ENCODE data around the gene NTF4.
"Not testable (repeated sequence)": the region's sequence is repeated elsewhere in the genome, so short reads cannot be mapped to it uniquely, and the experiment has no call there.

NTF4 gene

DNA sequence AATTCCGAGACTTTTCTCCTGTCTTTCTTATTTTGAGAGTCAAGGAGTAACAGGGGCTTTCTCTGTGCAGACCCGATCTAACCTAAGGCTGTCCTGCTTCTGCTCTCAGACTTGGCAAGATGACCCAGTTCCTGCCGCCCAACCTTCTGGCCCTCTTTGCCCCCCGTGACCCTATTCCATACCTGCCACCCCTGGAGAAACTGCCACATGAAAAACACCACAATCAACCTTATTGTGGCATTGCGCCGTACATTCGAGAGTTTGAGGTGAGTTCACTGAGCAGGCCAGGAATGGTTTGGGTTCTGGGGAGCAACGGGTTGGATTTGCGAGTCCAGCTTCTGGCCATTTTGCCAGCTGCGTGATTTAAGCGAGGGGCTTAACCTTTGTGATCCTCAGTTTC lies 21.7 kb upstream of the NTF4 start:
- no peak for DNase-seq

DNA sequence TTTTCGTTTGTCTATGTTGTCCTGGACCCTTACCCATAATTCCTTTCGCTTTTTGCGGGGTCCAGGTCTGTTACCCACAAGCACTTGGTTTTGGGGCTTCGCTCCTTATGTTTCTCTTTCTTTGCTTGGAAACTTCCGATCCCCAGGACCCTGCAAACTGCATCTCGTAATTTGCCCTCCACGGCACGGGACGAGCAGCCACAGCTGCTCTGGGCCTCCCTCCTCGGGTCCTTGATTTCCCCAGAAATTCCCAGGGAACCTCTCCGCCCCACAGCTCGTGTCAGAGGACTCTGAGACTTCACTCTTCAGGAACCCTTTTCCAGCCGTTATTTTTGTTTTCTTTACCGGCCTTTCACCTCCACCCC lies 21.2 kb upstream of the NTF4 start:
- DNase-seq: no peak

DNA sequence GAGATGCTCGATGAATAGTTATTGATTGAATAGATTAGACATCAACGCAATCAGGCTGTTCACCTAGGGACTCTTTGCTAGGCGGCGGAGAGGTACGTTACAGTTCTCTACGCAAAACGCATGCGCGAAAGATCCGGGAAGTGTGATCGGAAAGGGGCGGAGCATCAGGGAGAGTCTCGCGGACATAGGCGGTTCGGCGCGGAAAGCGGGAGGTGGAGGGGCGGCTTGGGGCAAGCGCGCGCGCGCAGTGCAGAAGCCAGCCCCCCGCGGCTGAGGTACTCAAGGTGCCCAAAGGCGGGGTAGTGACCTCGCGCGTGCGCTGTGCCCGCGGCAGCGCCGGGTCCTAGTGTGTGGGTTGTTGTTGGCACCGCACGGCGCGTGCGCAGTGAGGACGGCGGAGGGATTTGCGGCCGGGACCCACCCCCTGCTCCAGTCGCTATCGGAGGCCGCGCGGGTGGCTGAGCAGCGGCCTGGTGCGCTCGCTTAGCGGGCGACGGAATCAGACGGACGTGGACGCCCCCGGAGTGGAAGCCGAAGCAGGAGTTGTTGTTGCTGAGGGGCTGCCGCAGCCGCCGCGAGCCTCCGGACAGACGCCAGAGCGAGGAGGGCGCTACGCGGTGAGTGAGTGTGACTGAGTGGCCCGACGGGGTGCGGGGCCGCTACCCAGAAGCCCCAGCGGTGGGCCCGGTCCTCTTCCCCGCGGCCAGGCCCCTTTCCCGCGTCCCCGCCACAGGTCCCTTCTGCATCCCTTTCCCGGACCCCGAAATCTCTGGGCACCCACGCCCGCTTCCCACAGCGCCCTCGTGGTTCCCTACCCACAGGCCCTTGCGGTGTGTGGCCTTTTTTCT lies 20.6 kb upstream of the NTF4 start, which contains the start of gene SNRNP70:
Gene SNRNP70, plus strand, starts transcription at position 432 of the 848 bp plus-strand sequence. CDS start 964 bp downstream, outside the sequence.
- DNase-seq: peak; percentile 98

DNA sequence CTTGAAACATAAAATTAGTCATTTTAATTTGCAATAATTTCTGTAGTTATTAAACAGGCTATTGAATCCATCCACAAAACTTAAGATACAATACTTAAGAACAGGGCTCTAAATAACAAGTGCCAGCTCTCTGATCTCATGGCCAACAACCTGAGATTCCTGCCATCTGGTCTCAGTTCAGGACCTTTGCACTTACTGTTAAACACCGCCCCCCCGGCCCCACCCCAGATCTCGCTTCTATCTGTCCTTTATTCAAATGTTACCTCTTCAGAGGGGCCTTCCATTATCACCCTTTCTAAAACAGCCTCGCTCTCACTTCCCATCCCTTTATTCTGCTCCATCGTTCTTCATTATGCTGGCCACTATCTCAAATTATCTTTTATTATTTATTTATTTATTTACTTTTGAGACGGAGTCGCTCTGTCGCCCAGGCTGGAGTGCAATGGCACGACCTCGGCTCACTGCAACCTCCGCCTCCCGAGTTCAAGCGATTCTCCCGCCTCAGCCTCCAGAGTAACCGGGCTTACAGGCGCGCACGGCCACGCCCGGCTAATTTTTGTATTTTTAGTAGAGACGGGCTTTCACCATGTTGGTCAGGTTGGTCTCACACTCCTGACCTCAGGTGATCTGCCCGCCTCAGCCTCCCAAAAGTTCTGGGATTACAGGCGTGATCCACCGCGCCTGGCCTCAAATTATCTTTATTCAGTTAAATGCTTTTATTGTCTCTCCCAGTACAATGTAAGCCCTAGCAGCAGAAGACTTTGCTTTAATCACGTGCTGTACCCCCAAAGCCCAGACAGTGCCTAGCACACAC lies 19.8 kb upstream of the NTF4 start:
- DNase-seq: no peak

DNA sequence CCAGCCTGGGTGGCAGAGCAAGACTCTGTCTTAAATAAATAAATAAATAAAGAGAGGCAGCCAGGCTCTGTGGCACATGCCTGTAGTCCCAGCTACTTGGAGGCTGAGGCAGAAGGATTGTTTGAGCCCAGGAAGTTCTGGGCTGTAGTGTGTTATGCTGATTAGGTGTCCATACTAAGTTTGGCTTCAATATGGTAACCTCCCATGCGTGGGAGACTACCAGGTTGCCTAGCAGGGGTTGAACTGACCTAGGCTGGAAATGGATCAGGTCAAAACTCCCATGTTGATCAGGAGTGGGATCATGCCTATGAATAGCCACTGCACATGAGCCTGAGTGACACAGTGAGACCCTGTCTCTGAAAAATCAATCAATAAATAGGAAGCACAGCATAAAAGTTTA lies 16.7 kb upstream of the NTF4 start:
- no peak for DNase-seq

DNA sequence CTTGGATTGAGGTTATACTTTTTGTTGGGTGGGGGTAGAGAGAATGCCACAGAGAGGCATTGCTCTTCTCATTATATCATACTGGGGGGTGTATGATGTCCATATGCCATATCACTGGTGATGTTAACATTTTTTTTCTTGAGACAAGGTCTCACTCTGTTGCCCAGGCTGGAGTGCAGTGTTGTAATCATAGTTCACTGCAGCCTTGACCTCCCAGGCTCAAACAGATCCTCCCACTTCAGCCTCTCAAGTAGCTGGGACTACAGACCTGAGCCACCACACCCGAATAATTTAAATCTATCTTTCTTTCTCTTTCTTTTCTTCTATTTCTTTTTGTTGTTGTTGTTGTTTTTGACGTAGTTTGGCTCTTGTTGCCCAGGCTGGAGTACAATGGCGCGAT lies 15.8 kb upstream of the NTF4 start:
- no peak for DNase-seq

DNA sequence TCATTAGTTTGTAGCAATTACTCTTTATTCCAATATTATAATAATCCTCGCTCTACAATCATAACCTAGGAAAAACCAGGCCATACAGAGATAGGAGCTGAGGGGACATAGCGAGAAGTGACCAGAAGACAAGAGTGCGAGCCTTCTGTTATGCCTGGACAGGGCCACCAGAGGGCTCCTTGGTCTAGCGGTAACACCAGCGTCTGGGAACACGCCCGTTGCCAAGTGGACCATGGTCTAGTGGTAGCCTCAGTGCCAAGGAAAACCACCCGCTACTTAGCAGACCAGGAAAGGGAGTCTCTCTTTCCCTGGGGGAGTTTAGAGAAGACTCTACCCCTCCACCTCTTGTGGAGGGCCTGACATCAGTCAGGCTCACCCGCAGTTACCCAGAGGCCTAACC lies 10.3 kb upstream of the NTF4 start:
- not testable (repeated sequence) for DNase-seq

DNA sequence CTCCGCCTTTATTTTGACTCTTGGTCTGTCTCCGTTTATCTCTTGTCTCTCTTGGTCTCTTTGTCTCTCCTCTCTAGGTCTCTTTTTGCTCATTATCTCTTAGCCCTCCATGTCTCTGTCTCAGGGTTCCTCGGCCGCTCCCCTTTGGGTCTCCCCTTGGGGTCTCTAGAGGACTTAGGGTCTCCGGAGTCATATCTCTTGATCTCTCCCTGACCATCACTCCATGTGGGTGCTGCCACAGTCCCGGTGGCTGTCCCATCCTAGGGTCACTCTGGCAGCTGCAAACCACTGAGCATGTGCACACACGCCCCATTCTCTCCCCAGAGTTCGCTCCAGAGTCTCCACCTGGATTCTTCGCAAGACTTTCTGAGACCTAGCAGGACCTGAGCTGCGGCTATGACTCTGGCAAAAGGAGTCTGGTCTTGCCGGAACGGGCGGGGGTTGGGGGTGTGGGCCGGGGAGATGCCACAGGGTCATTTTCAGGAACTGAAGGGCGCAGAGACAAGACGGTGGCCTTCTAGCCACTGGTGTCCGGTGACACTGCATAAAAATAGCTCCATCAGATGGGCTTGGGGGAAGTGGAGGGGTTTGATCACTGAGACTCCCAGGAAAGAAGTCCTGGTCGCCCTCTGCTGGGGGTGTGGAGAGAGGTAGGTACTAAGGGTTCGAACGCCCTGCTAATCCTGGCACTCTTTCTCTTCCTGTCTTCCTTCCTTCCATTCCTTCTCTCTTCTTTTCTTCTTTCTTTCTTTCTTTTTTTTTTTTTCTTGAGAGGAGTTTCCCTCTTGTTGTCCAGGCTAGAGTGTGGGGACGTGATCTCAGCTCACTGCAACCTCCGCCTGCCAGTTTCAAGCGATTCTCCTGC lies 9.1 kb upstream of the NTF4 start:
- no peak for DNase-seq

DNA sequence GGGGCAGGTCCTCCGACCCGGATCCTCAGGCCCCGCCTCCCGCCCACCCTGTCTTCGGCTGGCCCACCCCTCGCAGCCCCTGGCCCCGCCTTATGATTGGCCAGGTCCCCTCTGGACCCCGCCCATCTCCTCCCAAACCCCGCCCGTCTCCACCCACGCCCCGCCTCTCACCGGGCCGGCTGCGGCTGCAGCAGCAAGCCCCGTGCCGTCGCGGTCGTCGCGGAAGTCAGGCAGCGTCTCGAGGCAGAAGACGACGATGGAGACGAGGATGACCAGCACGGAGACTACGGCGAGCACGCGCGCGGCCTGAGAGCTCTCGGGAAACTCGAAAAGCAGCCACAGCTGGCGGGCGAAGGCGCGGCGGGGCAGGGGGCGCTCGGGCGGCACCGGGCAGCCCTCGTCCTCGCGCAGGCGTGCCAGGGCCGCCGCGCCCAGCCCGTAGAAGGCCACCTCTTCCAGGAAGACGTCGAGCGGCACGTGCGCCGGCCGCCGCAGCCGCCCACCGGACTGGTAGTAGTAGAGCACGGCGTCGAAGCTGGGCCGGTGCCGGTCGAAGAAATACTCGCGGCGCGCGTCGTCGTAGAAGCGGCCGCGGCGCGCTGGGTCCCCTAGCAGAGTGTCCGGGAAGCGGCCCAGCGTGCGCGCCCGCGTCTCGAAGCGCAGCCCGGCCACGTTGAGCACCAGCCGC lies 7.4 kb upstream of the NTF4 start:
- DNase-seq: no peak

DNA sequence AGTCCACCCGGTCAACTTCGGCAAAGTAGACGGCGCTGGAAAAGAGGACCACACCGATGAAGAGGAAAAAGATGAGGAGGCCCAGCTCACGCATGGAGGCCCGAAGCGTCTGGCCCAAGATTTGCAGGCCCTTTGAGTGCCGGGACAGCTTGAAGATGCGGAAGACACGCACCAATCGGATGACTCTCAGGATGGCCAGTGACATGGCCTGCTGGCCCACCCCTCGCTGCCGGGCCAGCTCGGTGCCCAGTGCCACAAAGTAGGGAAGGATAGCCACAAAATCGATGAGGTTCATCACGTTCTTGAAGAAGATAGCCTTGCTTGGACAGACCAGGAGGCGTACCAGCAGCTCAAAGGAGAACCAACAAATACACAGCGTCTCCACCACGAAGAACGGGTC lies 5.8 kb upstream of the NTF4 start:
- DNase-seq: no peak

DNA sequence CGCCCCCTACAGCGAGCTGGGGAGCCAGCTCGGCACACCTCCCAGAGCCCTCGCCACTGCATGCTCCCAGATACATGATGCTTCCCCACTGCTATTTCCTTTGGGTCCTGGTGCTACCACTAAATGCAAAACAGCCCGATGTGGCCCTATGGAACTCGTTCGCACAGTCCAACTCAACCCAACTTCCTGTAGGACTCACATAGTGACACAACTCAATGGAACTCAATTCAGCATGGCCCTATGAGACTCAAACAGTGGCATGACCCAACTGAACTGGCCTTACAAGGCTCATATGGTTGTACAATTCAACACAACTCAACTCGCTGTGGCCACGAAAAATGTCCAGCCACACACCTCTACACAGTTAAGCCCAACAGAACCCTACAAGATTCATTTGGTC lies 4.4 kb upstream of the NTF4 start:
- no peak for DNase-seq

DNA sequence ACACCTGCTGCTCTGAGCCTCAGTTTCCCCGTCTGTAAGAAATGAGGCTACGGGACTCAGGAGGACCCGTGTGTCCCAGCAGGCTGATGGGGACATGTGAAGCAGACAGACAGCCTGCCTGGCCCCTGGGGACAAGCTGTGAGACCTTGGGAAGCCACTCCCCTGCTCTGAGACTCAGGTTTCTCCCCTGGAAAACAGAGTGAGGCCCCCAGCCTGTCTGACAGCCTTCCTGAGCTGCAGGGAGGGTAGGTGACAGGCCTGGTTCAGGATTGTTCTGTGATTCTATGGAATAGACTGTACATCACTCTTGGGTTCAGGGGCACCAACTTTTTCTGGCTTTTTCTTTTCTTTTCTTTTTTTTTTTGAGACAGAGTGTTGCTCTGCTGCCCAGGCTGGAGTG lies 2.9 kb upstream of the NTF4 start:
- no peak for DNase-seq

DNA sequence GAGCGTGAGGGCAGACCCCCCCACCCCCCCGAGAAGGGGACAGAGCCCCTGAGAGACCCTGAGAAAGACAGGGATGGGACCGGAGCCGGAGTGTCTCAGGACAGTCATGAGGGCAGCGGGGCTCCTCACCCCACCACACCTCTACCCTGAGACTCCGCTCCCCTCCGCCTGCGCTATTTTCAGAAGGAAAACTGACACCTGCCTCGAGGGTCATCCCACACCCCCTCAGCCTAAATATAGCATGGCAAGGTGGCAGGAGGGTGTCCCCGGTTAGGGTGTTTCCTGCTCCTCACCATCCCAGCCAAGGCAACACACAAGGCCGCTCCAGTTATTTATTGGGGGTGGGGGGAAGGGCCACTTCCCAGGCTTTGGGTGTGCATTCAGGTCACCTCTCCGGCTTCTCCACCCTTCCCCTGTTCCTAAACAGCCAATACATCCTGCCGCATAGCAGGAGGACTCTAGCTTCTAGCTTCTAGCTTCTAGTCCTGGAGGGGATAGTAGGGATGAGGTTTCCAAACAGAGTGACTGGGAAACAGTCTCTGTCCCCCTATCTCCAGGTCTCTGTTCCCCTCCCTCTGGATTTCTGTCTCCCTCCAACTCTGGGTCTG lies 1.4 kb upstream of the NTF4 start:
- no peak for DNase-seq

DNA sequence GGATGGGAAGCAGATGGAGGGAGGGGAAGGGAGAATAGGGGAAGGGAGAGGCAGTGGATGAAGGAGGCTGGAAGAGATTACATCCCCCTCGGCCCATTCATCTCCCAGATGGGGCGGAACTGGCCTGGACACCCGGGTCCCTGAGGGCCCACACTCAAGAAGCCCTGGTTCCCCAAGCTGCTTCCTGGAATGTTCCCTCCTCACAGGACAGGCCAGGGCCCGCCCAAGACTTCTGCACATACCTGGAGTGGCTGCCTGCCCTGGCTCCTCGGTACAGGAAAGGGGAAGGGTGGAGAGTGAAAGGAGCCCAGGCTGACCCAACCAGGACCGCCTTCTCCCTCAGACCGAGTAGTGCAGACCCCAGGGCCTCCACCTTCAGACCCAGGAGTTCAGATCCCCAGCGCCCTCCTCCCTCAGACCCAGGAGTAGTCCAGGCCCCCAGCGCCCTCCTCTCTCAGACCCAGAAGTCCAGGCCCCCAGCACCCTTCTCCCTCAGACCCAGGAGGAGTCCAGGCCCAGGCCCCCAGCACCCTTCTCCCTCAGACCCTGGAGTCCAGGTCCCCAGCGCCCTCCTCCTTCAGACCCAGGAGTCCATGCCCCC lies 489 bp downstream of the NTF4 start:
- DNase-seq: no peak

DNA sequence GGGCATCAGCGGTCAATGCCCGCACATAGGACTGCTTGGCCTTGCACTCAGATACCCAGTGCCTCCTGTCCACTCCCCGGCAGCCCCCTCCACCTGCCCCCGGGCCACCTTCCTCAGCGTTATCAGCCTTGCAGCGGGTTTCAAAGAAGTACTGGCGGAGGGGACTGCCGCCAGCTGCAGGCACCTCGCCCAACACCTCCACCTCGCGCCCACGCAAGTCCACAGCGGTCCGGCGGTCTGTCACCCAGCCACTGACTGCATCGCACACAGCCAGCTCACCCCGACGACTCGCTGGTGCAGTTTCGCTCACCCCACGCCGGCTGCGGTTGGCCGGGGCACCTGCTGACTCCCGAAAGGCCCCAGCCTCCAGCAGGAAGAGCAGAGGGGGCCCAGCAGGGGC lies 3.2 kb downstream of the NTF4 start:
- no peak for DNase-seq

DNA sequence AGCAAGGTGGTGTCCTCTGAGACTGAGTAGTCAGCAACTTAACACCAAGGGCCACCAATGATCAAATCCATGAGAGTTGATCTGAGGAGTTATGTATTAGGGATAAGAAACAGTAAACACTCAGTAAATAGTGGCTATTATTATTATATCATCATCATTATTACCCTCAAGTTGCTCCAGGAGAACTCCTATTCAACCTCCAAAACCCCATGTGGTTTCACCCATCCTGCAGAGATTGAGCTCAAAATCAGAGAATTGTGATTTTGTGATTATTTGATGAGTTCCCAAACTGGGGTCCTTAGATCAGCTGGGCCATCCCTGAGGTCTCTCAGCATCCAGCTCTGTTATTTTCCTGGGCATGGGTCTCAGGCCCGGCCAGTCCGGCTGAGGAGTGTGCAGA lies 3.6 kb downstream of the NTF4 start:
- no peak for DNase-seq

DNA sequence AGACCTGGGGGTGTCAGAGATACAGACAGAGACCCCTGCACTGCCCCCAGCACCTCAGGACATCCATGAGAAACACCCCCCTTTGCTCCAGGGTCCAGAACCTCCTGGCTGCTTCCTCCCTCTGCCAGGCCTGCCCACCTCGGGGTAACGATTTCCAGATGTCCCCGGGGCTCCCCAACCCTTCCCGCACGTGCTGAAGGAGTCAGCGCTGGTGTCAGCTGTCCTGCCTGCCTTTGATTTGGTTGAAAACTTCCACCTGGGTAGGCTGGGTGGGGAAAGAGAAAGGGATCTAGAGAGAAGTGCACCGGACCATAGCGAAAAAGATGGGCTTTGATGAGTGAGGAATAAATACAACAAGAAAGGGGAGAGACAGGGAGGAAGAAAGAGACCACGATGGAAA lies 5.6 kb downstream of the NTF4 start:
- DNase-seq: no peak

DNA sequence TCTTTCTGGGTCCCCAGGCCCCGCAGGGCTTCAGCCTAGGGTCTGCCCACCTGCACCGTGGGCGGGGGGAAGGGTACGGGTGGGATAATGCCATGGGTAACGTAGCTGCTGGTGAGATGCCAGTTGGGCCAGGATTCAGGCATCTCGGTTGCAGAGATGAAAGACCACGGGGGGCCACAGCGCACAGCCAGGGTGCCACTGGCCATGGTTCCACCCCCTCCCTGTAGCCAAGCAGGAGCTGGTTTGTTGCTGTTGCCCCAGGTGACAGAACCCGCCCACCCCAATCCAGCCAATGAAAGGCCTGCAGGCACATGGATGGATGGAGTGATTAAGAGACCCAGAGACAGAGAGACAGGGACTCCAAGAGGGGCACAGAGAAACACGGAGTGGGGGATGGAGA lies 6.1 kb downstream of the NTF4 start:
- DNase-seq: no peak

DNA sequence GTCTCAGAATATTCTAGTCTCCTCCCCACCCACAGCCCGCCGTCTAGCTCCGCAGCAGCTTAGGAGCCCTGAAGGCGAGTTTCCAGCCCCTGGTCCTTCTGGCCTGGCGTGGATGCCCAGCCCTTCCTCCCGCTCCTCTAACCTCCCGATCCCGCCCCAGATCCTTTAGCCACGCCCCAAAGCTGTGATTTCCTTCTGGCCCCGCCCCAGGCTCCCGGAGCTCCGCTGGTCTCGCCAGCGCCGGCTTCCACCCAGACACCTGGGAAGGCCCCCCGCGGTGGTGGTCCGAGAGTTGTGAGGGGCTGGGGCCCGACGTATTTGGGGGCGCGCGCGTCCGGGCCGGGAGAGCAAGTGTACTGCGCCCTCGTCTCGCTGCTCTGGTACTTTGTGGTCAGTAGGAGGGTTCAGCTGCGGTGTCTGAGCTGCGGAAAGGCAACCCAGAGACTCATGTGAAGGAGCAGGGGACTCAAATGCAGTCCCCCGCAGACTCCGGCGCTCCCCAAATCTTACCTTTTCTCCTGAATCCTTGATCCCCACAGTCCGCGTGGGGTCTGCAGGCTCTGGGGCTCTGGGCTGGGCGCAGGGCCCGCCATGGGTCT lies 6.9 kb downstream of the NTF4 start, which contains the start of gene CGB7:
Gene CGB7, minus strand, starts transcription at position 114 of the 599 bp plus-strand sequence. CDS start 2,374 bp downstream, outside the sequence.
- peak; percentile 28 for DNase-seq

DNA sequence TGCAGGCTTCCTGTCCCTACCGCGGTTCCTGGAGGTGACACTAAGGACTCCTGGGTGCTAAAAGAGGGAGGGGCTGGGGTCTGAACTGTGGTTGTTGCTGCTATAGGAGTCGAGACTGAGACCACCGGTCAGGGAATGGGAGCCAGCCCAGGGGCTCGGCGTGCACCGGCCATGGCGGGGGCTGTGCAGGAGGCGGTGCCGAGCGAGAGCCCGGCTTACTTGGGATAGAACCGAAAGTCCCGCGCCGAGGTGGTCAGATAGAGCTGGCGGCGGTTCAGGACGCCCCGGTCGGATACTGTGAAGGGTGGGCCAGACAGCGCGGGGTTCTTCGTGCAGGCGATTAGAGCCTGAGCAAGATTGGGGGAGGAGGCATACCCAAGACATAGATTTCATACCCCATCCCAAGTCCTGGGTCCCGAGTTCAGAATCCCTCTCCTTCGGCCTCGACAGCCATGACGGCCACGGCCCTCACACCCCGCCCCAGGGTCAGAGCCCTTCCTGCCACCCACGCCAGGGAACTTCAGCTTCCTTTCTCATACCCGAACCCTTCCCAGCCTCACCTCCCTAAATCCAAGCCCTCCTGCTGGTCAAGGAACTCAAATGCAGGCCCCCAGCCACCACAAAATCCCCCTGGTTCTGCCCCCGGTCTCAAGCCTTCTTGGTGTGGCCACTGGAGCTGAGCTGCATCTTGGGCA lies 7.6 kb downstream of the NTF4 start:
- not testable (repeated sequence) for DNase-seq
